NCI-H2196 treated with DMSO at 0.1 percent for 48 hours (cell line): ENCODE data around the gene PPDPF.

Experiments used
- DNase-seq: peaks from one replicate; lab custom pipeline; 2025; ENCODE audit not compliant: unreplicated experiment; lab: John Stamatoyannopoulos, UW

Gene PPDPF

DNA sequence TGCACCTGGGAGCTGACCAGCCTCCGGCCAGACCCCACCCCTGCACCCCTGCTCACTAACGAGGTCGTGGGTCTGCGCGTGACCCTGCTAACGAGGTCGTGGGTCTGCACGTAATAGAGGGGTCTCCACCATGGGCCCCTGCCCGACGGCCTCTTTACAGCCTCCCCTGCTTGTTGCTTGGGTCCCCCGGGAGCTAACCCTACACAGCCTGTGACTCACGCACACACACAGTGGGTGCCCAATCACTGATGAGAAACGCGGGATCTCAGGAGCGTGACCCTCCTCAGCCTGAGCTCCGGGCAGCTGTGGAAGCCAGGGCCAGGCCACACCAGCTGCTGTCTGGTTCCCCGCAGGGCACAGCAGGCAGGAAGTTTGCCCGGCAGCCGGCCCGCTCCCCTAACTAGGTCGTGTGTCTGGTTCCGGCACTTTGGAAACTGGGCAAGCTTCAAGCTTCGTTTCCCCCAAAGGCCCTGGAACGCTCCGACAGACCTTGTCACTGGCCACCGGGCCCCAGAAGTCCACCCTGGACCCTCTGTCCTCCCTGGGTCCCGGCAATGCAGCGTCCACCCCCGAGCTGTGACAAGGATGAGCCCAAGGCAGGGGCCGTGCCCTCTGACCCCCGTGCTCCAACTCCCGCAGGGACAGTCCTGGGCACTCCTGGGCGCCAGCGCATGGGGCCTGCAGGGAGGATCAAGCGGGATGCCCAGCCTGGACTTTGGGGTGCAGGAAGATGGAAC, 15.8 kb downstream of the PPDPF start:
- peak; percentile 16 for DNase-seq

DNA sequence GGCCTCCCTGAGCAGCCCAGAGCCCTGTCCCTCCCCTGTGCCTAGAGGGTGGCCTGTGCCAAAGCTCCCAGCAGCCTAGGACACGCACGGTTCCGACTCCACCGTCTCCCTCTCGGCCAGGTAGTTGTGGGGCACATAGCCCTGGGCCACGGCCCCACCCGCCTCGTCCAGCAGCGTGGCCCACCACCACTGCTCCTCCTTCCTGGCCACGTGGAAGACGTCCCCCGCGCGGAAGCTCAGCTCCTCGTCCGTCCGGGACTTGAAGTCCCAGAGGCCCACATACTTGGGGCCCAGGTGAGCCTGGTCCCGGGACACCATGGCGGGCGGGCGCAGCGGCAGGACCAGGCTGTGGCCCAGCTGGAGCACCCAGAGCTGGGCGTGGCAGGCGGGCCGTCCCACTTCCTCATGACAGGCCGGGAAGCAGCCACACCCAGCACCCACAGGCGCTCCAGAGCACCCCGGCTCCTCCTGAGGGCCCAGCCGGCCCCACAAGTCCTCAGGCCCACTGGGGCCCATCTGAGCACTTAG, 16.5 kb downstream of the PPDPF start, which contains the start of gene PTK6:
Gene PTK6, minus strand, starts transcription at position 380 of the 528 bp plus-strand sequence. Its CDS starts 62 bp downstream, at position 318.
- DNase-seq: no peak

DNA sequence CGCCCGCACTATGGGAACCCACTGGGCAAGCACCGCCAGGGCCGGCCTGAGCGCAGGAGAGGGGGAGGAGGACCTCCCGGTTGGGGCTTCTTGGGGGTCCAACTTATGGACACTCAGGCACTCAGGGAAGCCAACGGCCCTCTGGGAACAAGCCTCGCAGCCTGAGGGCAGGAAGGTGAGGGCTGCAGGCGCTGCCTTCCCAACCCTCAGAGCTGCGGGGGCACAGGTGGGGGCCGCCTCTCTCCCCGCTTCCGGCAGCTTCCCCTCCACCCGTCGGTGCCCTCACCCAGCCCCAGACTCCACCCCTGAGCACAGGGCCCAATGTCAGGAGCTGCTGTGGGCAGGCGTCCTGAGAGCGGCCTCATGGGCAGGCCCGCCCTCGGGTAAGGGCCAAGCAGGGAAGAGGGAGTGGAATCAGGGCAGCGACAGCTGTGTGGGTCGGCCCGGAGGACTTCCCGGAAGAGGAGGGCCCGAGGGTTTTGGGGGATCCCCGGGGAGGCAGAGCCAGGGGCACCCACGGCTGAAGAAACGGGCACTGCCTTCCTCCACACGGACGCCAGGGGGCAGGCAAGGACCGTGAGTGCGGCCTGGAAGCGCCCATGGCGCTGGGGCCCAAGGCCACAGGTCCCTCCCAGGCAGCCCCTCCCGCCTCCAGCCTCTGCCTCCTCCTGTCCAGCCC, 17.1 kb downstream of the PPDPF start:
- DNase-seq: peak; percentile 96

DNA sequence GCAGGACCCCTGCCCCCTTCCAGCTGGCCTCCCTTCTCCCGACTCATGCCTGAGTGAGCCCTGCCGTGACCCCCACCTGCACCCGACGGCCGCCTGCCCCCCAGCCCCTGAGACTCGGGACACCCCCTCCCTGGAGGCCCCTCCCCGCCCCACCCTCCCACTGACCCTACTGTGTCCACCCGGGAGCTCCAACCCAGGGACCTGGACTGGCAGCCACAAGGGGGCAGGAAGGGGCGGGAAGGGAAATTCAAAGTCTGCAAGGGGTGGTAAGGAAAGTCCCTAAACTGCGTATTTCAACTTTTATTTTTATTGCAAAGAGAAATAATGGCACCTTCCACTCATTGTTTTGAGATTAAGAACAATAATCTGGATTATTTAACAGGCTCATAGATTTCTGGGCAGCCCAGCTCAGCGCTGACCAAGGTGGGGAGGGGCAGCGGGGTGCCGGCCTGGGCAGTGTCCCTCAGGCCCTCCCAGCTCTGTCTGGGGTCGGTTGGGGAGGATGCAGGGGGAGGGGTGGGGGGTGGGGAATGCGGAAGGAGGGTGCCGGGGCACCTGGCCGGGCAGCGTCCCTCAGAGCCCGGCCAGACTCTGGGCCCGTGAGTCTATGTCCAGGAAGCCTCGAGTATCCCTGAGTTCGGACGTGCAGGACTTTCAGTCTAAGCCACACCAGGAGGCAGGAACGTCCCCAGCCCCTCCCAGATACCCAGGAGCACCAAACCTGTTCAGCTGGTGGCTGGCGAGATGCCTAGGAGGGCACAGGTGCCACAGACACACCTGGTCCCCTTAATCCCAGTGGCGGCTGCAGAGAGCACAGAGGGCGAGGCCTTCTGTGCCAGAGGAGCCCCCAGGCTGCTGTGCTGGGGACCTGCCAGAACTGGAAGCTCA, 17.9 kb downstream of the PPDPF start:
- DNase-seq: peak; percentile 67

DNA sequence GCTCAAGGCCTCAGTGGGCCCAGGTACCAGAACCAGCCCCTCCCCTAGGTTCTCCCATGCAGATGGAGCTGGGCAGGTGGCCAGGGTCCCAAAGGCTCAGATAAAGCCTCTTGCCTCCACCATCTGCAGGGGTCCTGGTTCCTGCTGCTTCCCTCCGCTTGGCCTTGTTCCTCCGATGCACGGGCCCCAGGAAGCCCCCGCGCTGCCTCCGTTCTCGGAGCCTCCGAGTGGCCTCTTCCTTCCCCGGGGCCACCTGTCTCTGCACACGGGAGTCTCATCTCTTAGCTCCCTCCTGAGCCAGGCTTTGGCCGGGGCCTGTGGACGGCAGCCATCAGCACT, 18.5 kb downstream of the PPDPF start:
- DNase-seq: no peak

DNA sequence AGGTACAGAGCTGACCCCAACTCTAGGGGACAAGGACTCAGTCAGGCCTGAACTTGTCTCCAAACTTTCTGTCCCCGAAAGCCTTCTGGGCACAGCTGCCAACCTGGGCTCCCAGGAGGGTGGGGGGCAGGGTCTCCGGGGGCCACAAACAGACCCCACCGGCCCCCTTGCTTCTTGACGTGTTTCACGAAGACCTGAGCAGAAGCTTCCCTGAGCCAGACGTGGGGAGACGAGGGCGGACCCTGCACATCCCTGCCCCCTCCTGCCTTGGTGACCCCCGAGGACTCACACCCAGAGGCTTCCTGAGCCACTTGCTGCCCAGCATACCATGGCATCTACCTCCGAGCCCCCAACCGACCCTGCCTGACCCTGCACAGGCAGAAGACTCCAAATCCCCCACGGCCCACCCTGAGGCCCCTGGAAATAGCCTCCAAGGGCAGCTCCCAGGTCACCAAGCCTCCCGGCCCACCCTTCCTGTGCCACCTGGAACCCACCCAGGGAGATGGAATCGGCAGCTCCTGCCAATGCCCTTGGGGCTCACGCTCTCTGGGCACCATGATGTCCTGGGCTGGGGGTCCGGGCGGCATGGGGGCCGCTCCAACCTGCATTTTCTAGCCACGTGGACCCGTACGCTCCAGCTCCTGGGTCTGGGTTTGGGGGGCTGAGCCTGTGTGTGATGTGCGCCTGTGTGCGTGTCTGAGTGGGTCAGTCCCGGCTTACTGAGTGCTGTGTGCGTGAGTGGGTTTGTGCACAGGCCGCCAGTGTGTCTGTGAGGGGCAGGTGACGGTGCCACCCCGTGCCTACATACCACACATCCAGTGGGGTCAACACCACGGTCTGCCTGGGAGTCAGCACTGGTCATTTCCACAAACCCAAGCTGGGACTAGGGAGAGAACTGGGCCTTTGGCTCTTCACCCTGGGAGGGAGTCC, 19.1 kb downstream of the PPDPF start:
- DNase-seq: no peak

DNA sequence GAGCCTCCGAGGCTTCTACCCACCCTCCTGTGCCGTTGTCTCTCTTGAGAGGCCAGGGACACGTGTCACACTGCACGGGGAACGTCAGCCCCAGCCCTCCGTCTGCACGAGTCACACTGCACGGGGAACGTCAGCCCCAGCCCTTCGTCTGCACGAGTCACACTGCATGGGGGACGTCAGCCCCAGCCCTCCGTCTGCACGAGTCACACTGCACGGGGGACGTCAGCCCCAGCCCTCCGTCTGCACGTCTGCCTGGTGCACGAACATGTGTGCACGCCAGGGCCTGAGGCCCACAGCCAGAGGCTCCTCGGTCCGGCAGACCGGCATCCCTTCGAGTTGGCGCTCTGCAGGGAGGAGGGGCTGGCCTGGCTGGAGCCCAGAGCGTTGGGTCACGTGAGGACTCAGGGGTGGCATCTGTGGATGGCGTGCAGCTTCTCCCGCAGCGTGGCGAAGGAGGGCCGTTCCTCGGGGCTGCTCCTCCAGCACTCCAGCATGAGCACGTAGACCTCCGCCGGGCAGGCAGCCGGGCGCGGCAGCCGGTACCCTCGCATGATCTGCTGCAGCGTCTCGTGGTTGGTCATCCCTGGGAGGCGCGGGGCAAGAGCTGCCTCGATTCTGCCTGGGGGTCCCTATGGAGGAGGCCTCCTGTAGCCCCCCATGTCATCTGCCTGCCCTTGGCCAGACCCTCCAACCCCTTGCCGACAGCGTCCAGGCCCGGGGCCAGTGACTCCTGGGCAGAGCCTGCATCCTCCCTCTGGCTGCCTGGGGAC, 20.0 kb downstream of the PPDPF start:
- DNase-seq: no peak

DNA sequence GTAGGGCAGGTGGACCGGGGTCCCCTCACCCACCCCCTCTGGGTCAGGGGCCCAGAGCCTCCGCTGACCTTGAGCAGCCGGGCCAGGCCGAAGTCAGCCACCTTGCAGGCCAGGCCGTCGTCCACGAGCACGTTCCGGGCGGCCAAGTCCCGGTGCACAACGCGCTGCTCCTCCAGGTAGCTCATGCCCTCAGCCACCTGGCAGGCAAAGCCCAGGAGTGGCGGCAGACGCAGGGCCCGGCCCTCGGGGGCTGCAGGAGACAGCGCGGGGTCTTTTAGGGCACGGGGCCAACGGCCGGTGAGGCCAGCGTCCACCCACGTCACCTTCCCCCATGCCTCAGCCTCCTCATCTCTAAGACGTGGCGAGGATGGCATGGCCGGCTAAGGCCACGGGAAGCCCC, 20.8 kb downstream of the PPDPF start:
- no peak for DNase-seq

DNA sequence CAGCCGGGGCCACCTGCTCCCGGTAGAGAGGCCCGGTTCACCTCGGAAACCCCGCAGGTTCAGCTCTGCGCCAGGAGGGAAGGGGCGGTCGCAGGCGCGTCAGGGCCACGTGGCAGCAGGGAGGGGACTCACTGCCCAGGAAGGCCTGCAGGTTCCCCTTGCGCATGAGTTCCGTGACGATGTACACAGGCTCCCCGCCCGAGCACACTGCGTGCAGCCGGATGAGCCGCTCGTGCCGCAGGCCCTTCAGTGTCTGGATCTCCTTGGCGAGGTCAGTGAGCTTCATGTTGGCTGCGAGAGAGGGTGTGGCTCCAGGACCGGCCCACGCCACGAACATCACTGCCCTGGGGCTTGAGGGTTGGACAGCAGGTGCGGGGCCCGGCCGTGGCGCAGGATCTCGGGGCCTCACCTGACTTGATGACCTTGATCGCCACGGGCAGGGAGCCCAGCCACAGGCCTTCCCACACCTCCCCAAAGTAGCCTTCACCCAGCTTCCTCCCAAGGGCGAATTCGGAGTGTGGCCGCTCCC, 21.5 kb downstream of the PPDPF start:
- DNase-seq: no peak

DNA sequence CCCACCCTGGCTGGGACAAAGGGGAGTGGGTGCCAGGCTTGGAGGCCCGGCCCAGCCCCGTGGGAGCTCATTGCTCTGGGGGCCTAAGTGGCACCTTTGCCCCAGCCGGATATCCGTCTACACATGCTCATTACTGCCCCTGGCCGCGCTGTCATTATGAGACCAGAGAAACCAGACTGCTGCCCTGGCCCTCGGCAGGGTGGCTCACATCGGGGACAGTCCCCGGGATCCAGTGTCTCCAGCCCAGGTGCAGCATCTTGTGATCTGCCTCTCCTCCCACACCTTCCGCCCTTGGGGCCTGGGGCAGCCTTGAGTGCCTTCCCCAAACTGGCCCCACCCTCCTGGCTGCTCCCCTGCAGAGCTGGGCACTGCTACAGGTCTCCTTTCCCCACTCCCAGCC, 22.1 kb downstream of the PPDPF start:
- DNase-seq: no peak

DNA sequence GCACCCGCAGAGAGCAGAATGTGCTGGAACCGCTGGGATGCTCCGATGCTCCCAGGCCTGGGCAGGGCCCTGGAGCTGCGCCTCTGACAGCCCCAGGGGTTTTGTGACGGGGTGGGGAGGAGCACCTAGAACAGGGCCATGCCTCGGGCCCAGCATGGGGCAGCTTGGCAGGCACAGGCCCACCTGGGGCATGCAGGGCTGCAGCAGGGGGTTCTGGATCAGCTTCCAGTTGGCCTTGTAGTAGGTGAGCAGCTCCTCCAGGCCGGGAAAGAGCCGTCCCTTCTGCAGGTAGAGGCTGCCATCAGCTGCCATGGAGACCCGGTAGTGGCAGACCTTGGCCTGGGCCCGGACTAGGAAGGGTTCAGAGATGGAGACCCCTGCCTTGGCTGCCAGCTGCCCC, 22.6 kb downstream of the PPDPF start:
- DNase-seq: no peak

DNA sequence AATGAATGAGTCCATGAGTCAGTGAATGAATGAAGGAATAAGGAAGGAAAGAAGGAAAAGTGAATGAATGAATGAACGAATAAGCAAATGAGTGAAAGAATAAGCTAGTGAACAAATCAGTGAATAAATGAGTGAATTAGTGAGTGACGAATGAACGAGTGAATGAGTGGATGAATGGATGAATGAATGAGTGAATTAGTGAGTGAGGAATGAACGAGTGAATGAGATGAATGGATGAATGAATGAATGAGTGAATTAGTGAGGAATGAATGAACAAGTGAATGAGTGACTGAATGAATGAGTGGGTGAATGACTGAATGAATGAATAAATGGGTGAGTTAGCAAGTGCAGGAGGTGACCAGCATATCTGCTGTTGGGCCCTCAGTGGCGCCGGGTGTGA, 23.2 kb downstream of the PPDPF start:
- DNase-seq: no peak

DNA sequence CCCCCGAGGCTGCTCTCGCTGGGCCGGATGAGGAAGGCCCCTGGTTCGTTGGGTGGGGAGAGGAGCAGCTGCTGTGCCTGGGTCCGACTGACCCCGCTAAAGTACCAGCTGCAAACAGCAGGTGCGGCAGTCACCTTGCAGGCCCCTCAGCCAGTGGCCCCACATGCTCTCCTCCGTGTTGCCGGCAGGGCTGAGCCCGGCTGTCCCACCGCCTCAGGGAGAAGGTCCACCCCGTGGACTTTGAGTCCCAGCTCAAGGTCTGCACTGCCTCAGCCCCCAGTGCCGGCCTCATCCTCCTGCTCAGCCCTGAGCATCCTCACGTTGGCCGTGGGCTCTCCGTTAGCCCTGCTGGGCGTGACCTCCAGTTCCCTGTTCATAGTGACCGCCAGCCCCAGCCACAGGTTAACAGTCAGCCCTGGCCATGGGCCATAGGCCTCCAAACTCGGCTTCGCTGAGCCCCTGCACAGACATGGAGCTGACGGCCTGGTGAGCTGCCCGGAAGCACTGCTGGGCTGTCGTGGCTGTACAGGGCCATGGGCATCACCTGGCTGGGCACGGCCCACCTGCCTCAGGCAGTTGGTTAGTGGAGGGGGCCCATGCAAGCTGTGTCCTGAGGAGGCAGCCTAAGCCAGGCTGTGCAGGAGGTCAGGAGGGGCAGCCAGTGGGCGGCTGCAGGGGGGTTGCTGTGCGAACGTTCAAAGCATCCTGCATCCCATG, 23.8 kb downstream of the PPDPF start:
- no peak for DNase-seq

DNA sequence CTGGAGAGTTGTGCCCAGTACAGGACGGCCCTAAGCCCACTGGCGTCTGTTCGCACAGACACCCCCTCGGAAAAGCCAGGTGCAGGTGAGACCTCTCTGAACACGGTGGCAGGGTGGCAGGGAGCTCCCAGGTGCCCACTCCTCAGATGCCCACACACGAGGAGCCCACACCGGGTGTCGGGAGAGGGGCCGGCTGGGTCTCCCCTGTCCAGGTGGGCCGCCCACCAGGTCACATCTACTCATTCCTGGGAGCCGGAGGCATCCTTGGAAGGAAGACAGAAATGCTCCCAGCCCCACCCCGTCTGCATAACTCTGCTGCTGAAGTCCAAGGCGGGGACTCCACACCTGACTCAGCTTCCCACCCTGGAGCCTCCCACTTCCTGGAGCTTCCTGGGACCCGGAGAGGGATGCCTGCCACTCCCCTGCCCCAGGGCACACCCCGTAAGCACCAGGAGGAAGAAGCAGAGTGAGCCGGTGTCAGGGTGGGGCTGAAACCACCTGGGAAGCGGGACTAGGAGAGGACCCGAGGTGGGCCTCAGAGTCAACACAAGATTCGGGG, 24.5 kb downstream of the PPDPF start:
- no peak for DNase-seq

DNA sequence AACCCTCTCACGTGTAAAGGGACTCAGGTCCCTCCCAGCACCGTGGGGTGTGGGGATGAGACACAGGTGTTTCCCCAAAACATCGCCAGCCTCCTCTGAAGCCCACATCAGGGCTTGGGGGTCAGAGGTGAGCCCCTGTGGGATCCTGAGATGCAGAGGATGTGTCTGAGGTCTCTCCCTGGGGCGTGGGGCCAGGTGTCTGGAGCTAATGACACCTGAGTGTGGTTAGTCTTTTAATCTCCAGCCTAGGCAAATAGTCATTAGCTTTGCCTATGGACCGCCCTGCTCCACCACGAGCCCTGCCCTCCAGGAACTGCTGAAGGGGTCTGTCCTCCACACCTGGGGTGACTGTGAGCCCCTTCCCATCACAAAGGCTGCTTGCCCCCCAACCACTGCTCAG, 25.2 kb downstream of the PPDPF start:
- no peak for DNase-seq

DNA sequence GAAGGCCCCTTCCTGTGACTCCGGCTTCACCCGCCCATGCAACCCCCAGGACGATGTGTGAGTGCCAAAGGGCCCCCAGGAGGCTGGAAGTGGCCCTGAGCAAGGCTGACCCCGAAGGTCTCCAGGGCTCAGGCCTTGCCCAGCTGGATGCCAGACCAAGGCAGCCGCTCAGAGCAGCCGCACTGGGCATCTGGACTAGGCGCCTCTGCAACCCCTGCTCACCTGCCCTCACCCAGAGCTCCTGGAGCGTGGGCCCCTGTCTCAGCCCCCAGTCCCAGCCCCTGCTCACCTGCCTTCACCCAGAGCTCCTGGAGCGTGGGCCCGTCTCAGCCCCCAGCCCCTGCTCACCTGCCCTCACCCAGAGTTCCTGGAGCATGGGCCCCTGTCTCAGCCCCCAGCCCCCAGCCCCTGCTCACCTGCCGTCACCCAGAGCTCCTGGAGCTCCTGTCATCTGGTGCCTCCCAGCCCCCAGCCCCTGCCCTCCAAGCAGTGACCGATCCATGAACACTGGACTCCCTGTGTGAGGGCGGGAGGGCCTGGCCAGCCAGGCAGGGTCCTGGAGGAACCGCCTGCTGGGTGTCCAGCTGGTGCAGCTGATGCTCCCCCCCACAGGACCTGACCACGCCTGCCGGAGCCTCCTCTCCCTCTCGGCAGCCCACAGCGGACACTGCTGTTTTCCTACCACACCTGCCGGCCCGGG, 25.8 kb downstream of the PPDPF start:
- no peak for DNase-seq

DNA sequence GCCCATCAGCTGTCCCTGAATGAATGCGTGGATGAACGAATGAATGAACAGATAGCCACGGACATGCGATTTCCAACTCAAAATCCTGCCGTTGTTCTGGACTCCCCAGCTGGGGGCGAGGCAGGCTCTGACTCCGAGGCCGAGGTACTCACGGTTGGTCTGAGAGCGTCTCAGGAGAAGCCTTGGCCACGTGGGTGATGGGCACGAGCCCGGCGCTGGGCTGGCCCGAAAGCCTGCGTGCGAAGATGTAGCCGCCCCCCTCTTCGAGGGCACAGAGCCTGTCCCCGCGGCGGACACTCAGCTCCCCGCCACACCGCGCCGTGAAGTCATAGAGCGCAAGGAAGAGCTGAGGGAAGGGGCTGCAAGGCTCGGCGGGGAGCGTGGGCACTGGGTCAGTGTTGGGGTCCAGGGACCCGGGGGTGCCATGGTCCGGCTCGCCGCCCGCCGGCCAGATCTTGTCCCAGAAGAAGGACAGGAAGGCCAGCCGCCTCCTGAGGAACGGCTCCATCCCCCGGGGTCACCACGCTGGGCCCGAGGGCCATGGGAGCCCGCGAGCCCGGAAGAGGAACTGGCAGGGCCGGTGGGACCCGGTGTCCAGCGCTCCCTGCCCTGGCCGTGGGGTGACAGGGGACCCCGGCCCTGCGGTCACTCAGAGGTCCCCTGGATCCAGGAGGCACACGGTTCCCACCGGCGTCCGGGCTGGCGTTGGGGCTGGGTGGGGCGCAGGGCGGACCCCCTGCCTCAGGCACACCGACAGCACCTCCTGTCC, 26.6 kb downstream of the PPDPF start:
- DNase-seq: no peak
